ENCODE measurements around the gene STMN3.

DNA sequence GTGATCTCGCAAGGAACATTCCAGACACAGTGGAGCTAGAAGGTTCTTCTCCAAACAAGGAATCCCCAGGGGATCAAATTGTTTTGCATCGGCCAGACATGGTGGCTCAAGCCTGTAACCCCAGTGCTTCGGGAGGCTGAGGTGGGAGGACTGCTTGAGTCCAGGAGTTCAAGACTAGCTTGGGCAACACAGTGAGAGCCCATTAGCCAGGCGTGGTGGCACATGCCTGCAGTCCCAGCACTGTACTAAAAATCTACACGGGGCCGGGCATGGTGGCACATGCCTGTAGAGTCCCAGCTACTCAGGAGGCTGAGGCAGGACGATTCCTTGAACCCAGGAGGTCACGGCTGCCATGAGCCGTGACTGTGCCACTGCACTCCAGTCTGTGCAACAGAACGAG is 41.6 kb downstream of the STMN3 start:
- TF ChIP-seq, protein P1, sequence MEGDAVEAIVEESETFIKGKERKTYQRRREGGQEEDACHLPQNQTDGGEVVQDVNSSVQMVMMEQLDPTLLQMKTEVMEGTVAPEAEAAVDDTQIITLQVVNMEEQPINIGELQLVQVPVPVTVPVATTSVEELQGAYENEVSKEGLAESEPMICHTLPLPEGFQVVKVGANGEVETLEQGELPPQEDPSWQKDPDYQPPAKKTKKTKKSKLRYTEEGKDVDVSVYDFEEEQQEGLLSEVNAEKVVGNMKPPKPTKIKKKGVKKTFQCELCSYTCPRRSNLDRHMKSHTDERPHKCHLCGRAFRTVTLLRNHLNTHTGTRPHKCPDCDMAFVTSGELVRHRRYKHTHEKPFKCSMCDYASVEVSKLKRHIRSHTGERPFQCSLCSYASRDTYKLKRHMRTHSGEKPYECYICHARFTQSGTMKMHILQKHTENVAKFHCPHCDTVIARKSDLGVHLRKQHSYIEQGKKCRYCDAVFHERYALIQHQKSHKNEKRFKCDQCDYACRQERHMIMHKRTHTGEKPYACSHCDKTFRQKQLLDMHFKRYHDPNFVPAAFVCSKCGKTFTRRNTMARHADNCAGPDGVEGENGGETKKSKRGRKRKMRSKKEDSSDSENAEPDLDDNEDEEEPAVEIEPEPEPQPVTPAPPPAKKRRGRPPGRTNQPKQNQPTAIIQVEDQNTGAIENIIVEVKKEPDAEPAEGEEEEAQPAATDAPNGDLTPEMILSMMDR (IDR thresholded peaks at IDR 0.05; ENCODE audit: insufficient read depth, low read length, poor library complexity, severe bottlenecking) = no peak
- no peak for TF ChIP-seq EZH2phosphoT487 (conservative IDR thresholded peaks at IDR 0.05; ENCODE audit: low read length)
